SKM-1 (cell line): Measurements from ENCODE around the gene PHTF2.
"Not testable (repeated sequence)": the region's sequence is repeated elsewhere in the genome, so short reads cannot be mapped to it uniquely, and the experiment has no call there.

ENCODE experiments used
- DNase-seq: peaks from one replicate; lab custom pipeline; 2025; ENCODE audit not compliant: unreplicated experiment; lab: John Stamatoyannopoulos, UW

The PHTF2 gene

GRCh38 chr7:77827999-77828398 is 29.4 kb downstream of the PHTF2 start:
- DNase-seq = no peak

GRCh38 chr7:77830649-77831355 is 32.2 kb downstream of the PHTF2 start:
- no peak for DNase-seq

- DNase-seq = no peak
Measured at GRCh38 chr7:77831481-77831880, 32.9 kb downstream of the PHTF2 start.

GRCh38 chr7:77831953-77832352 is 33.4 kb downstream of the PHTF2 start:
- no peak for DNase-seq

GRCh38 chr7:77833136-77833535 is 34.6 kb downstream of the PHTF2 start:
- DNase-seq = no peak

- DNase-seq = not testable (repeated sequence)
Measured at GRCh38 chr7:77836425-77836824, 37.9 kb downstream of the PHTF2 start.

- DNase-seq = no peak
Measured at GRCh38 chr7:77837275-77837674, 38.7 kb downstream of the PHTF2 start.

- DNase-seq = no peak
Measured at GRCh38 chr7:77837966-77838365, 39.4 kb downstream of the PHTF2 start.

- no peak for DNase-seq
Measured at GRCh38 chr7:77838929-77839491, 40.4 kb downstream of the PHTF2 start.

GRCh38 chr7:77839919-77840318 is 41.3 kb downstream of the PHTF2 start:
- DNase-seq = no peak

- no peak for DNase-seq
Measured at GRCh38 chr7:77843194-77843593, 44.6 kb downstream of the PHTF2 start.

GRCh38 chr7:77846317-77847092 is 47.9 kb downstream of the PHTF2 start:
- no peak for DNase-seq

- DNase-seq = no peak
Measured at GRCh38 chr7:77855371-77856083, 57.0 kb downstream of the PHTF2 start.

GRCh38 chr7:77858278-77858677 is 59.7 kb downstream of the PHTF2 start:
- no peak for DNase-seq

GRCh38 chr7:77859343-77859742 is 60.8 kb downstream of the PHTF2 start:
- no peak for DNase-seq

- no peak for DNase-seq
Measured at GRCh38 chr7:77862691-77863090, 64.1 kb downstream of the PHTF2 start.

GRCh38 chr7:77863860-77864259 is 65.3 kb downstream of the PHTF2 start:
- DNase-seq = no peak

- no peak for DNase-seq
Measured at GRCh38 chr7:77866370-77866769, 67.8 kb downstream of the PHTF2 start.

- DNase-seq = no peak
Measured at GRCh38 chr7:77866786-77867536, 68.4 kb downstream of the PHTF2 start.

GRCh38 chr7:77867537-77867865 is 68.9 kb downstream of the PHTF2 start:
- no peak for DNase-seq

- not testable (repeated sequence) for DNase-seq
Measured at GRCh38 chr7:77872256-77872655, 73.7 kb downstream of the PHTF2 start.
